ENCODE measurements around the gene NLGN1. TPM values are rescaled to one million over a fixed set of nuclear protein-coding genes. Genes with fewer than 3 reads are reported as not detected.

The NLGN1 gene
- total and polyA plus RNA-seq, 2 of the 8 experiments (the other 6 are each of a cell fraction or from before 2014, with no cell fraction given), result 7.8 to 14.8 TPM

- Histone ChIP-seq H3K9ac (replicated peaks in 1 of 4; ENCODE audit: extremely low read depth in 1 of 4, low read depth in 3 of 4, low read length in 3 of 4) (no peak overlapping the region), H2BK12ac (ENCODE audit: low read depth, low read length) (no peak overlapping the region), H3K14ac (ENCODE audit: insufficient read length) (no peak overlapping the region), H3K4ac (replicated peaks; ENCODE audit: insufficient read length, low read depth, low read length) (no peak overlapping the region), H2AFZ (ENCODE audit: low read length) (no peak overlapping the region), H2BK15ac (ENCODE audit: low read length) (no peak overlapping the region), H3K56ac (replicated peaks; ENCODE audit: insufficient read length, low read depth, low read length) (no peak overlapping the region), H3K9me3 (ENCODE audit: insufficient read depth in 2 of 2, low read depth in 1 of 2, low read length in 1 of 2) (no peaks in the 10 kb centered on the region), H4K5ac (ENCODE audit: insufficient read length, low read depth, low read length) (no peak overlapping the region), H3K36me3 (ENCODE audit: control insufficient read depth in 2 of 4, insufficient read depth in 4 of 4, low read length in 3 of 4) (no peaks in the 10 kb centered on the region), H3K79me2 (ENCODE audit: control insufficient read depth in 1 of 2, insufficient read depth in 2 of 2, low read length in 2 of 2) (no peaks in the 10 kb centered on the region), H3K27me3 (replicated peaks in 1 of 4; ENCODE audit: control insufficient read depth in 3 of 4, extremely low read depth in 1 of 4, insufficient read depth in 3 of 4, low read length in 3 of 4) (no peaks in the 10 kb centered on the region), H2BK5ac (ENCODE audit: low read depth, low read length) (no peak overlapping the region), H3K4me2 (ENCODE audit: insufficient read depth in 1 of 2, low read depth in 2 of 2, low read length in 2 of 2) (no peak overlapping the region), H3K4me1 (replicated peaks in 1 of 4; ENCODE audit: control insufficient read depth in 3 of 4, insufficient read depth in 4 of 4, low read length in 3 of 4) (no peaks in the 10 kb centered on the region), H4K91ac (replicated peaks; ENCODE audit: insufficient read length, low read length) (no peak overlapping the region), H3K4me3 (ENCODE audit: extremely low read depth in 1 of 4, insufficient read depth in 2 of 4, low read depth in 3 of 4, low read length in 4 of 4) (no peak overlapping the region), H3K23me2 (ENCODE audit: low read depth, low read length) (no peaks in the 10 kb centered on the region), H2BK120ac (replicated peaks; ENCODE audit: low read depth, low read length) (no peak overlapping the region), H2BK20ac (ENCODE audit: low read length) (no peak overlapping the region), H3K23ac (ENCODE audit: insufficient read length) (no peak overlapping the region), H3K27ac (ENCODE audit: low read depth, low read length) (no peak overlapping the region), H2AK5ac (ENCODE audit: low read depth, low read length) (no peak overlapping the region), H3K18ac (ENCODE audit: extremely low read depth, low read length) (no peak overlapping the region), H4K8ac (ENCODE audit: extremely low read depth, insufficient read depth, low read length) (no peak overlapping the region), H3K79me1 (ENCODE audit: low read depth, low read length) (no peaks in the 10 kb centered on the region), H4K20me1 (replicated peaks in 1 of 2; ENCODE audit: control insufficient read depth in 1 of 2, insufficient read depth in 2 of 2, low read length in 2 of 2) (no peaks in the 10 kb centered on the region)
- FAIRE-seq, result no peak
- 87% methylated on average over 3 of the region's 3 CpGs; no CpG with 5 or more reads in 1 of the 2 experiments for WGBS, 2 experiments (ENCODE audit: extremely low coverage in 1 of 2, insufficient coverage in 1 of 2, insufficient read length in 1 of 2, insufficient replicate concordance in 2 of 2, low coverage in 1 of 2, low lambda C conversion rate in 2 of 2, missing lambda C conversion rate in 1 of 2)
- CTCF ChIA-PET (ENCODE audit: partially characterized antibody), result no interaction called here
- POLR2A ChIA-PET (ENCODE audit: partially characterized antibody), result no interaction called here
- no peak for DNase-seq (ENCODE audit: low read depth in 1 of 2, low spot score in 2 of 2)
- TF ChIP-seq KDM4A (IDR thresholded peaks at IDR 0.05; ENCODE audit: low read depth, low read length, severe bottlenecking) (no peak), SP2 (IDR thresholded peaks at IDR 0.05; ENCODE audit: low read length) (no peak), E2F6 (IDR thresholded peaks at IDR 0.05) (no peak), EZH2 (IDR thresholded peaks at IDR 0.05; ENCODE audit: low read depth, low read length, severe bottlenecking) (no peak), BCL11A (IDR thresholded peaks at IDR 0.05; ENCODE audit: low read depth in 2 of 2, low read length in 2 of 2) (no peak), ATF2 (IDR thresholded peaks at IDR 0.05; ENCODE audit: low read length) (no peak), SIX5 (IDR thresholded peaks at IDR 0.05; ENCODE audit: low read depth, low read length) (no peak), HDAC6 (IDR thresholded peaks at IDR 0.05; ENCODE audit: low read depth, low read length) (no peak)
These were observed 263.2 kb downstream of the NLGN1 start for GRCh38 chr3:173660645-173661299.
